HepG2 (cell line): ENCODE data around the gene PPP1R27. TPM values are rescaled to one million over a fixed set of nuclear protein-coding genes. Genes with fewer than 3 reads are reported as not detected.

Source experiments
- ATAC-seq: fragments of 200-7000 bp; cut with Tn5 transposase; 3 replicates; pipeline ENCODE4 v1.9.1; 2020; ENCODE audit warnings: mild to moderate bottlenecking, moderate library complexity
- BruUV-seq: library from RNA; stranded (reverse); fragments of 400-500 nt; replicated peaks from 2 replicates; lab custom pipeline; 2021; lab: Mats Ljungman, UMichigan
- CTCF ChIA-PET: fragments of 300-600 bp; formaldehyde crosslinking; extraction: SDS; loops from one replicate; lab custom pipeline; 2021; ENCODE audit warnings: low total read pairs, inconsistent platforms, low intra/inter-chr PET ratio; lab: Yijun Ruan, JAX
- POLR2A ChIA-PET: fragments of 350-600 bp; sonication (Branson Sonifier 250); formaldehyde crosslinking; loops from one replicate; lab custom pipeline; 2020; ENCODE audit warnings: antibody characterized with exemption, inconsistent platforms; lab: Yijun Ruan, JAX
- DNase-seq: peaks from one replicate; pipeline ENCODE4 v3.0.0-alpha.2; 2015; ENCODE audit warnings: low spot score
- FAIRE-seq: peaks from 3 replicates; lab custom pipeline; 2011; peaks lifted over from hg19 to GRCh38; lab: Jason Lieb, UNC
- H2AFZ ChIP-seq: one replicate; pipeline ENCODE4 v1.6.1; 2011; ENCODE audit warnings: low read length, inconsistent platforms
- H3K27ac ChIP-seq: fragments of 300-600 bp; 3 replicates; pipeline ENCODE4 v1.8.0; 2011; ENCODE audit warnings: mixed run types, mild to moderate bottlenecking, mixed read lengths, low read length, inconsistent platforms; ENCODE audit not compliant: insufficient read depth; ENCODE audit errors: extremely low read length
- H3K27me3 ChIP-seq, 2 experiments: fragments of 200-600 bp in 1 of 2; 2 replicates in 1 of 2; 3 replicates in 1 of 2; pipeline versions ENCODE4 v1.6.0 to v1.8.0; 2011; ENCODE audit warnings: low read length in 2 of 2, mild to moderate bottlenecking in 2 of 2, moderate library complexity in 2 of 2, inconsistent platforms in 1 of 2; ENCODE audit not compliant: insufficient read depth in 2 of 2, control insufficient read depth in 1 of 2
- H3K36me3 ChIP-seq, 2 experiments: fragments of 200-600 bp in 1 of 2; replicated peaks in 1 of 2; 2 replicates in 1 of 2; 3 replicates in 1 of 2; pipeline versions ENCODE4 v1.5.1 to v1.8.0; 2011; ENCODE audit warnings: low read length in 2 of 2, inconsistent platforms in 1 of 2; ENCODE audit not compliant: insufficient read depth in 2 of 2, control insufficient read depth in 1 of 2
- H3K4me1 ChIP-seq: 2 replicates; pipeline ENCODE4 v1.5.1; 2012; ENCODE audit warnings: low read length, inconsistent platforms; ENCODE audit not compliant: insufficient read depth
- H3K4me2 ChIP-seq: 2 replicates; pipeline ENCODE4 v1.6.0; 2011; ENCODE audit warnings: low read depth, low read length, inconsistent platforms
- H3K4me3 ChIP-seq, 3 experiments: fragments of 200-600 bp in 1 of 3; sonication (generic), shearing (Covaris generic) in 1 of 3; replicated peaks in 1 of 3; 2 replicates each; pipeline ENCODE4 v1.5.1; 2011 to 2016; ENCODE audit warnings: low read length in 3 of 3, inconsistent platforms in 2 of 3, low read depth in 2 of 3, mild to moderate bottlenecking in 2 of 3, control low read depth in 1 of 3, mixed read lengths in 1 of 3; ENCODE audit not compliant: insufficient read depth in 1 of 3
- H3K79me2 ChIP-seq: one replicate; pipeline ENCODE4 v1.6.1; 2011; ENCODE audit warnings: low read length, inconsistent platforms; ENCODE audit not compliant: insufficient read depth
- H3K9ac ChIP-seq: 2 replicates; pipeline ENCODE4 v1.6.0; 2011; ENCODE audit warnings: mild to moderate bottlenecking, low read depth, low read length, inconsistent platforms; ENCODE audit not compliant: insufficient read depth
- H3K9me3 ChIP-seq: 2 replicates; pipeline ENCODE4 v1.5.1; 2012; ENCODE audit warnings: mild to moderate bottlenecking, low read length
- H4K20me1 ChIP-seq: 2 replicates; pipeline ENCODE4 v1.6.0; 2011; ENCODE audit warnings: inconsistent platforms, mild to moderate bottlenecking, low read length, moderate library complexity; ENCODE audit not compliant: insufficient read depth
- GABPB1 ChIP-seq: IDR thresholded peaks from 2 replicates; pipeline ENCODE4 v1.6.1; 2016; ENCODE audit warnings: mild to moderate bottlenecking, missing genetic modification reagents, moderate library complexity, missing compliant biosample characterization
- MEIS2 ChIP-seq: sonication (generic); formaldehyde crosslinking; IDR thresholded peaks from 2 replicates; pipeline ENCODE4 v1.9.0; 2021; ENCODE audit warnings: mild to moderate bottlenecking, missing genetic modification reagents
- MYPOP ChIP-seq: sonication (generic); formaldehyde crosslinking; IDR thresholded peaks from 2 replicates; pipeline ENCODE4 v1.8.1; 2023; ENCODE audit warnings: mild to moderate bottlenecking, moderate library complexity, missing genetic modification reagents
- NR2F6 ChIP-seq, 2 experiments: IDR thresholded peaks; 2 replicates each; pipeline ENCODE4 v1.6.1; 2016; ENCODE audit warnings: antibody characterized with exemption in 1 of 2, mild to moderate bottlenecking in 1 of 2
- SP5 ChIP-seq: IDR thresholded peaks from 2 replicates; pipeline ENCODE4 v1.6.1; 2016; ENCODE audit warnings: low read depth, borderline replicate concordance
- SRSF1 ChIP-seq: fragments of 200-400 bp; formaldehyde crosslinking; optimal IDR thresholded peaks from 2 replicates; pipeline ENCODE3; 2017; ENCODE audit warnings: mild to moderate bottlenecking, low read depth, low read length, moderate library complexity
- ZBTB7A ChIP-seq: sonication (generic); formaldehyde crosslinking; IDR thresholded peaks from 2 replicates; pipeline ENCODE4 v1.8.0; 2022; ENCODE audit warnings: mild to moderate bottlenecking, missing genetic modification reagents
- ZEB1 ChIP-seq: IDR thresholded peaks from 2 replicates; pipeline ENCODE4 v1.6.1; 2012; ENCODE audit warnings: mild to moderate bottlenecking, low read depth, inconsistent platforms; ENCODE audit not compliant: insufficient replicate concordance
- ZFP91 ChIP-seq: sonication (generic); formaldehyde crosslinking; IDR thresholded peaks from 2 replicates; pipeline ENCODE4 v1.9.0; 2022; ENCODE audit warnings: missing genetic modification reagents, mild to moderate bottlenecking, borderline replicate concordance
- ZNF460 ChIP-seq: sonication (generic); formaldehyde crosslinking; IDR thresholded peaks from 2 replicates; pipeline ENCODE4 v1.5.1; 2020; ENCODE audit warnings: missing genetic modification reagents, mild to moderate bottlenecking, borderline replicate concordance
- ZNF543 ChIP-seq: sonication (generic); formaldehyde crosslinking; IDR thresholded peaks from 2 replicates; pipeline ENCODE4 v1.4.0; 2020; ENCODE audit warnings: mild to moderate bottlenecking, missing genetic modification reagents
- WGBS: methylation state at CpG from one replicate; pipeline ENCODE4 v1.1.6; 2017; ENCODE audit warnings: low lambda C conversion rate; 5-methylcytosine and 5-hydroxymethylcytosine counted together
- in situ Hi-C: cut with HindIII; loops from 2 replicates; pipeline ENCODE4 v1.10.0; 2017; ENCODE audit warnings: low pct_unique_long_range_greater_than_20kb; ENCODE audit not compliant: extremely low pct_ligation_motif_present
- intact Hi-C: fragments of 100-400 bp; cut with micrococcal nuclease; formaldehyde crosslinking; loops from one replicate; pipeline ENCODE4 v1.10.0; 2022; ENCODE audit not compliant: unreplicated experiment
- polyA plus RNA-seq, 8 experiments: library from polyadenylated mRNA; depleted of rRNA in 3 of 8; stranded (reverse) in 7 of 8; unstranded in 1 of 8; fragments of >200 nt; fragmentation: Illumina TruSeq in 4 of 8; extraction: Trizol in 4 of 8; gene quantifications; 2 replicates each; pipeline versions ENCODE4 v1.2.1 to v1.2.3, GENCODE V29; 2011 to 2016; ENCODE audit warnings: low read depth in 4 of 8, missing spikeins in 1 of 8, mixed read lengths in 1 of 8; ENCODE audit not compliant: insufficient read depth in 1 of 8
- total RNA-seq, 5 experiments: library from RNA; depleted of rRNA; stranded (reverse); fragments of >200 nt; fragmentation: Illumina TruSeq; extraction: Trizol; gene quantifications; 2 replicates each; pipeline ENCODE4 v1.2.3, GENCODE V29; 2016; ENCODE audit warnings: low read depth in 1 of 5
- TF ChIP-seq, protein P1 (sequence below): sonication (generic); formaldehyde crosslinking; IDR thresholded peaks from 2 replicates; pipeline ENCODE4 v1.5.0; 2020; ENCODE audit warnings: mild to moderate bottlenecking, missing genetic modification reagents, borderline replicate concordance
- TF ChIP-seq, protein P2 (sequence below): sonication (generic); formaldehyde crosslinking; IDR thresholded peaks from 2 replicates; pipeline ENCODE4 v1.5.1; 2020; ENCODE audit warnings: mild to moderate bottlenecking, missing genetic modification reagents, moderate library complexity

Gene PPP1R27
- total and polyA plus RNA-seq, 2 of the 13 experiments (the other 11 are each of a cell fraction or from before 2014, with no cell fraction given): 0.17 to 1.00 TPM

DNA sequence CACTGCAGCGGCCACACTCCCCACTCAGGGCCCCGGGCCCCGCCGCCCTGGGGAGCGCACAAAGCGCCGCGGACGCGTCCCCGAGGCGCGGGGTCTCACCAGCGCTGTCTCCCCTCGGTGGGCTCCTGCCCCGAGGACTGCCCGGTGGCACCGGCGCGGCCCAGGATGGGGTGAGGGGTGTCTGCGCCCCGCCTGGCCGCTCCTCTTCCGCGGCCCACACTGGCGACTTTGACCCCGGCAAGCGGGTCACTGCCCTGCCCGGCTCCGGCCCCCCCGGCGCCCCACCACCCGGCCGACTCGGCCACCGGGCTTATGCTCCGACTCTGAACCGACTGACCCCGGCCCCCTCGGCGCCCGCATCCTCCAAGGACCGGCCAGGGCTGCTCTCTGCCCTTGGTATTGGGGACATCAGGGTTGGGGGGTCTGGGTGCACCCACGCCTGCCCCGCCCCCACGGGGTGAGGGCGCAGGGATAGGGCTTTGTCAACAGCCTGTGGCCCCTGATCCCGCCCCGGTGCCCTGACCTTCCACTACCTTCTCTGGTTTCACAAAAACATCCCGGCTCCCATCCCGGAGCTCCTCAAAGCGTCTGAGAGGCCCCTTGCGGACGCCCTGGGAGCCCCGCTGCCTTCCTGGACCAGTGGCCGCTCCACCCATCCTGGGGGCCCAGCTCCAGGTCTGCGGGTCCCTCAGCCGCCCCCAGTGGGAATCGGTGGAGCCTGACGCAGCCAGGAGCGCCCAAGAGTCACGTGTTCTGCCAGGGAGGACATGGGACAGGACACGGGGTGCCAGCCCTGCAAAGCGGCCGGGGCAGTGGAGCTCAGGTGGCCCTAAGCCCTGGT, 30.1 kb downstream of the PPP1R27 start:
- 3% methylated on average over 12 of the region's 65 CpGs for WGBS
- intact Hi-C loops: no loop called here
- Histone ChIP-seq H3K79me2 (no peaks in the 10 kb centered on the region), H3K9ac (no peak overlapping the region), H3K4me2 (peak overlapping the region; percentile 73), H3K27ac (no peak overlapping the region), H4K20me1 (no peaks in the 10 kb centered on the region), H2AFZ (no peak overlapping the region), H3K4me3 (peak overlapping the region; percentile 16 to 71 (median 43); a peak in 5 of 6 replicates), H3K36me3 (no peaks in the 10 kb centered on the region), H3K27me3 (peaks cover 24 to 90% of the 10 kb centered on the region in 2 experiments), H3K9me3 (no peaks in the 10 kb centered on the region), H3K4me1 (peaks cover 38% of the 10 kb centered on the region)
- POLR2A ChIA-PET: interaction anchor here (0.9 to 1.7 kb wide), 4 partner anchors 10 to 78 kb away, joined by 3 to 7 read pairs (median 3); partner anchors contain the start of gene MCRIP1
- BruUV-seq: no TSS peak
- in situ Hi-C loops: no loop called here
- FAIRE-seq (no peak), ATAC-seq (peak; percentile 8), DNase-seq (no peak)
- CTCF ChIA-PET: no interaction called here
- TF ChIP-seq, protein P1, sequence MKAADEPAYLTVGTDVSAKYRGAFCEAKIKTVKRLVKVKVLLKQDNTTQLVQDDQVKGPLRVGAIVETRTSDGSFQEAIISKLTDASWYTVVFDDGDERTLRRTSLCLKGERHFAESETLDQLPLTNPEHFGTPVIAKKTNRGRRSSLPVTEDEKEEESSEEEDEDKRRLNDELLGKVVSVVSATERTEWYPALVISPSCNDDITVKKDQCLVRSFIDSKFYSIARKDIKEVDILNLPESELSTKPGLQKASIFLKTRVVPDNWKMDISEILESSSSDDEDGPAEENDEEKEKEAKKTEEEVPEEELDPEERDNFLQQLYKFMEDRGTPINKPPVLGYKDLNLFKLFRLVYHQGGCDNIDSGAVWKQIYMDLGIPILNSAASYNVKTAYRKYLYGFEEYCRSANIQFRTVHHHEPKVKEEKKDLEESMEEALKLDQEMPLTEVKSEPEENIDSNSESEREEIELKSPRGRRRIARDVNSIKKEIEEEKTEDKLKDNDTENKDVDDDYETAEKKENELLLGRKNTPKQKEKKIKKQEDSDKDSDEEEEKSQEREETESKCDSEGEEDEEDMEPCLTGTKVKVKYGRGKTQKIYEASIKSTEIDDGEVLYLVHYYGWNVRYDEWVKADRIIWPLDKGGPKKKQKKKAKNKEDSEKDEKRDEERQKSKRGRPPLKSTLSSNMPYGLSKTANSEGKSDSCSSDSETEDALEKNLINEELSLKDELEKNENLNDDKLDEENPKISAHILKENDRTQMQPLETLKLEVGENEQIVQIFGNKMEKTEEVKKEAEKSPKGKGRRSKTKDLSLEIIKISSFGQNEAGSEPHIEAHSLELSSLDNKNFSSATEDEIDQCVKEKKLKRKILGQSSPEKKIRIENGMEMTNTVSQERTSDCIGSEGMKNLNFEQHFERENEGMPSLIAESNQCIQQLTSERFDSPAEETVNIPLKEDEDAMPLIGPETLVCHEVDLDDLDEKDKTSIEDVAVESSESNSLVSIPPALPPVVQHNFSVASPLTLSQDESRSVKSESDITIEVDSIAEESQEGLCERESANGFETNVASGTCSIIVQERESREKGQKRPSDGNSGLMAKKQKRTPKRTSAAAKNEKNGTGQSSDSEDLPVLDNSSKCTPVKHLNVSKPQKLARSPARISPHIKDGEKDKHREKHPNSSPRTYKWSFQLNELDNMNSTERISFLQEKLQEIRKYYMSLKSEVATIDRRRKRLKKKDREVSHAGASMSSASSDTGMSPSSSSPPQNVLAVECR (CRISPR knock-in tag): peak; percentile 32; the same call in 1 of the 2 replicates
- TF ChIP-seq ZBTB7A (CRISPR knock-in tag) (0 out of 2 replicates have a peak, but pooled peaks have one; percentile 57), ZNF460 (CRISPR knock-in tag) (no peak), NR2F6 (IDR thresholded peaks at IDR 0.05) (peak; percentile 46; the same call in 1 of the 2 replicates), NR2F6 (CRISPR knock-in tag; IDR thresholded peaks at IDR 0.05) (peak; percentile 51), ZFP91 (CRISPR knock-in tag) (peak; percentile 7; the same call in 1 of the 2 replicates), ZNF543 (CRISPR knock-in tag) (no peak), GABPB1 (CRISPR knock-in tag) (peak; percentile 33; the same call in 1 of the 2 replicates), MYPOP (CRISPR knock-in tag) (0 out of 2 replicates have a peak, but pooled peaks have one; percentile 61), MEIS2 (0 out of 2 replicates have a peak, but pooled peaks have one; percentile 32), ZEB1 (no peak), SRSF1 (peak; percentile 77), SP5 (peak; percentile 51; the same call in 1 of the 2 replicates)
- TF ChIP-seq, protein P2, sequence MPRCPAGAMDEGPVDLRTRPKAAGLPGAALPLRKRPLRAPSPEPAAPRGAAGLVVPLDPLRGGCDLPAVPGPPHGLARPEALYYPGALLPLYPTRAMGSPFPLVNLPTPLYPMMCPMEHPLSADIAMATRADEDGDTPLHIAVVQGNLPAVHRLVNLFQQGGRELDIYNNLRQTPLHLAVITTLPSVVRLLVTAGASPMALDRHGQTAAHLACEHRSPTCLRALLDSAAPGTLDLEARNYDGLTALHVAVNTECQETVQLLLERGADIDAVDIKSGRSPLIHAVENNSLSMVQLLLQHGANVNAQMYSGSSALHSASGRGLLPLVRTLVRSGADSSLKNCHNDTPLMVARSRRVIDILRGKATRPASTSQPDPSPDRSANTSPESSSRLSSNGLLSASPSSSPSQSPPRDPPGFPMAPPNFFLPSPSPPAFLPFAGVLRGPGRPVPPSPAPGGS: 0 out of 2 replicates have a peak, but pooled peaks have one; percentile 16
